MM.1S (cell line): Measurements from ENCODE around the gene RGS17.

ENCODE experiments used
- CTCF ChIP-seq: fragments of 300-600 bp; sonication (generic); IDR thresholded peaks from 2 replicates; pipeline ENCODE4 v1.5.1; 2016; ENCODE audit warnings: antibody characterized with exemption, low read length, mixed read lengths
- EZH2 ChIP-seq: fragments of 300-600 bp; sonication (generic); optimal IDR thresholded peaks from 2 replicates; pipeline ENCODE3; 2017; ENCODE audit warnings: low read depth, mild to moderate bottlenecking, antibody characterized with exemption, low read length, mixed read lengths

- TF ChIP-seq CTCF (no peak), EZH2 (no peak)
These were observed 153.5 kb downstream of the RGS17 start for GRCh38 chr6:152977556-152977955.
